ENCODE results near the gene USP49. TPM values are rescaled to one million over a fixed set of nuclear protein-coding genes. Genes with fewer than 3 reads are reported as not detected.

The USP49 gene
- polyA plus RNA-seq, 1 of the 3 experiments (the other 2 are of a cell fraction): 2.4 TPM

DNA sequence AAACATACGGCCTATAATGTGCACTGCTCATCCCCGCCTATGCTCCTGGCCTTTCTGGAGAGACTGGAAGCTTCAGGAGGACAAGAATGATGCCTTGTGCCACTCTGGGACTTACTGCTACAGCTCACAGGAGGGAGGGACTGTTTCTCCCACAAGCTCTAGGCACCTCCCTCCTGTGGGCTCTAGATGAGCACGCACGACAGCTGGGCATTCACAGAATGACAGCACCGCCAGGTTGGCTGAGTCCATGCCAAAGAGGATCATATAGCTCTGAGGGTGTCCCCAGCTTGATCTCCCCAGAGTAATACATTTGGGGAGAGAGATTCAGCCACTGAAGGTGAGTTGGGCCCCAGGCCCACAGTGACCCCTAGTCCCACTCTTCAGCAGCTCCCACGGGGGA lies 137.9 kb downstream of the USP49 start:
- Histone ChIP-seq H3K4me2 (no peak overlapping the region), H3K79me2 (ENCODE audit: insufficient read depth) (no peaks in the 10 kb centered on the region), H2AFZ (ENCODE audit: low read depth) (no peak overlapping the region), H3K9ac (no peak overlapping the region), H3K9me3 (no peaks in the 10 kb centered on the region), H3K36me3 (replicated peaks in 1 of 2; ENCODE audit: control insufficient read depth in 1 of 2, insufficient read depth in 2 of 2, low read length in 1 of 2) (no peaks in the 10 kb centered on the region), H3K4me3 (ENCODE audit: low read depth in 2 of 2, low read length in 1 of 2) (no peak overlapping the region), H3K27me3 (ENCODE audit: insufficient read depth) (no peaks in the 10 kb centered on the region), H3K27ac (ENCODE audit: low read depth in 2 of 2, low read length in 1 of 2) (no peak overlapping the region), H4K20me1 (ENCODE audit: insufficient read depth) (no peaks in the 10 kb centered on the region), H3F3A (replicated peaks; ENCODE audit: insufficient read depth) (no peaks in the 10 kb centered on the region), H3K4me1 (ENCODE audit: control insufficient read depth in 1 of 2, insufficient read depth in 2 of 2, low read depth in 1 of 2, low read length in 1 of 2) (peaks cover 0 to 6% of the 10 kb centered on the region in 2 experiments; a peak in 1 of 4 replicates), H3K9me2 (no peaks in the 10 kb centered on the region)
- ChIA-PET CTCF (interaction anchor here (0.6 to 1.9 kb wide), 3 partner anchors 9 to 390 kb away, joined by 3 to 6 read pairs (median 3); no protein-coding TSS in a partner anchor), POLR2A (no interaction called here)
- TF ChIP-seq SIN3A (IDR thresholded peaks at IDR 0.05; ENCODE audit: borderline replicate concordance, low read depth, low read length) (no peak), RXRA (IDR thresholded peaks at IDR 0.05; ENCODE audit: borderline replicate concordance, low read depth) (no peak), RFX5 (IDR thresholded peaks at IDR 0.05; ENCODE audit: low read length) (no peak)
- TF ChIP-seq, protein P1, sequence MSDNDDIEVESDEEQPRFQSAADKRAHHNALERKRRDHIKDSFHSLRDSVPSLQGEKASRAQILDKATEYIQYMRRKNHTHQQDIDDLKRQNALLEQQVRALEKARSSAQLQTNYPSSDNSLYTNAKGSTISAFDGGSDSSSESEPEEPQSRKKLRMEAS (IDR thresholded peaks at IDR 0.05; ENCODE audit: low read depth): no peak
- no peak for DNase-seq
- WGBS (ENCODE audit: low lambda C conversion rate): 100% methylated on average over 4 of the region's 6 CpGs

DNA sequence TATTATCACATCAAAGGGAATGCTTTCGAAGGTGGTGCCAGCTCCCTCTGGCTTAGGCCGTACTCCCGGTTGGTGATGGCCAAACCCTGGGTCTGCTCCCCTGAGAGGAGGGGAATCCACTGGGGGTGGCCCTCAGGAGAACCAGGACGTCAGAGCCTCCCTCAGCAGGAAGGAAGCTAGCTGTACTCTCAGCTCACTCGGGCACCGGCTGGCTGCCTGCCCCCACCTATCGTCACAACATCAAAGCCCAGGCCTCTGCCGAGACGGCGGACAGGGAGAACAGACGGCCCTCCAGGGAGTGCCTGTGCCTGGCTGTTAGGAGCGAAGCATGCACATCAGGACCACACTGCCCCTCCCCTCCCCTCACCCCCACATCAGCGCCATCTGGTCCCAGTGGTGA lies 138.8 kb downstream of the USP49 start:
- Histone ChIP-seq H3K79me2 (ENCODE audit: insufficient read depth) (no peaks in the 10 kb centered on the region), H3K9me2 (no peaks in the 10 kb centered on the region), H3K4me2 (no peak overlapping the region), H3F3A (replicated peaks; ENCODE audit: insufficient read depth) (no peaks in the 10 kb centered on the region), H3K4me1 (ENCODE audit: control insufficient read depth in 1 of 2, insufficient read depth in 2 of 2, low read depth in 1 of 2, low read length in 1 of 2) (peaks cover 0 to 6% of the 10 kb centered on the region in 2 experiments; a peak in 1 of 4 replicates), H2AFZ (ENCODE audit: low read depth) (no peak overlapping the region), H4K20me1 (ENCODE audit: insufficient read depth) (no peaks in the 10 kb centered on the region), H3K27ac (ENCODE audit: low read depth in 2 of 2, low read length in 1 of 2) (no peak overlapping the region), H3K9me3 (no peaks in the 10 kb centered on the region), H3K36me3 (replicated peaks in 1 of 2; ENCODE audit: control insufficient read depth in 1 of 2, insufficient read depth in 2 of 2, low read length in 1 of 2) (no peaks in the 10 kb centered on the region), H3K4me3 (ENCODE audit: low read depth in 2 of 2, low read length in 1 of 2) (no peak overlapping the region), H3K27me3 (ENCODE audit: insufficient read depth) (no peaks in the 10 kb centered on the region), H3K9ac (no peak overlapping the region)
- POLR2A ChIA-PET: no interaction called here
- 79% methylated on average over 7 of the region's 13 CpGs for WGBS (ENCODE audit: low lambda C conversion rate)
- no peak for DNase-seq
- TF ChIP-seq EZH2phosphoT487 (IDR thresholded peaks at IDR 0.05; ENCODE audit: borderline replicate concordance, low read depth): no peak
- no peak for TF ChIP-seq TAF1 (IDR thresholded peaks at IDR 0.05; ENCODE audit: borderline replicate concordance, low read depth, low read length)
- no peak for TF ChIP-seq RCOR1 (IDR thresholded peaks at IDR 0.05; ENCODE audit: low read length)
- TF ChIP-seq, protein P2, sequence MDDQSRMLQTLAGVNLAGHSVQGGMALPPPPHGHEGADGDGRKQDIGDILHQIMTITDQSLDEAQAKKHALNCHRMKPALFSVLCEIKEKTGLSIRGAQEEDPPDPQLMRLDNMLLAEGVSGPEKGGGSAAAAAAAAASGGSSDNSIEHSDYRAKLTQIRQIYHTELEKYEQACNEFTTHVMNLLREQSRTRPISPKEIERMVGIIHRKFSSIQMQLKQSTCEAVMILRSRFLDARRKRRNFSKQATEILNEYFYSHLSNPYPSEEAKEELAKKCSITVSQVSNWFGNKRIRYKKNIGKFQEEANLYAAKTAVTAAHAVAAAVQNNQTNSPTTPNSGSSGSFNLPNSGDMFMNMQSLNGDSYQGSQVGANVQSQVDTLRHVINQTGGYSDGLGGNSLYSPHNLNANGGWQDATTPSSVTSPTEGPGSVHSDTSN (IDR thresholded peaks at IDR 0.05): no peak
- TF ChIP-seq MXI1 (IDR thresholded peaks at IDR 0.05; ENCODE audit: low read depth, low read length): no peak
- TF ChIP-seq EP300 (IDR thresholded peaks at IDR 0.05; ENCODE audit: borderline replicate concordance in 1 of 2, low read depth in 1 of 2, low read length in 1 of 2): no peak
- TF ChIP-seq NRF1 (IDR thresholded peaks at IDR 0.05; ENCODE audit: low read depth, low read length): no peak
- TF ChIP-seq FOXJ3 (CRISPR knock-in tag; IDR thresholded peaks at IDR 0.05): no peak
- TF ChIP-seq, protein P3, sequence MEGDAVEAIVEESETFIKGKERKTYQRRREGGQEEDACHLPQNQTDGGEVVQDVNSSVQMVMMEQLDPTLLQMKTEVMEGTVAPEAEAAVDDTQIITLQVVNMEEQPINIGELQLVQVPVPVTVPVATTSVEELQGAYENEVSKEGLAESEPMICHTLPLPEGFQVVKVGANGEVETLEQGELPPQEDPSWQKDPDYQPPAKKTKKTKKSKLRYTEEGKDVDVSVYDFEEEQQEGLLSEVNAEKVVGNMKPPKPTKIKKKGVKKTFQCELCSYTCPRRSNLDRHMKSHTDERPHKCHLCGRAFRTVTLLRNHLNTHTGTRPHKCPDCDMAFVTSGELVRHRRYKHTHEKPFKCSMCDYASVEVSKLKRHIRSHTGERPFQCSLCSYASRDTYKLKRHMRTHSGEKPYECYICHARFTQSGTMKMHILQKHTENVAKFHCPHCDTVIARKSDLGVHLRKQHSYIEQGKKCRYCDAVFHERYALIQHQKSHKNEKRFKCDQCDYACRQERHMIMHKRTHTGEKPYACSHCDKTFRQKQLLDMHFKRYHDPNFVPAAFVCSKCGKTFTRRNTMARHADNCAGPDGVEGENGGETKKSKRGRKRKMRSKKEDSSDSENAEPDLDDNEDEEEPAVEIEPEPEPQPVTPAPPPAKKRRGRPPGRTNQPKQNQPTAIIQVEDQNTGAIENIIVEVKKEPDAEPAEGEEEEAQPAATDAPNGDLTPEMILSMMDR (IDR thresholded peaks at IDR 0.05): no peak
- no peak for TF ChIP-seq GABPA (IDR thresholded peaks at IDR 0.05; ENCODE audit: low read depth)
- TF ChIP-seq SMC3 (IDR thresholded peaks at IDR 0.05; ENCODE audit: low read depth, low read length): no peak
- TF ChIP-seq, protein P4, sequence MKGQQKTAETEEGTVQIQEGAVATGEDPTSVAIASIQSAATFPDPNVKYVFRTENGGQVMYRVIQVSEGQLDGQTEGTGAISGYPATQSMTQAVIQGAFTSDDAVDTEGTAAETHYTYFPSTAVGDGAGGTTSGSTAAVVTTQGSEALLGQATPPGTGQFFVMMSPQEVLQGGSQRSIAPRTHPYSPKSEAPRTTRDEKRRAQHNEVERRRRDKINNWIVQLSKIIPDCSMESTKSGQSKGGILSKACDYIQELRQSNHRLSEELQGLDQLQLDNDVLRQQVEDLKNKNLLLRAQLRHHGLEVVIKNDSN (IDR thresholded peaks at IDR 0.05; ENCODE audit: borderline replicate concordance, low read depth): no peak
- TF ChIP-seq NFIC (IDR thresholded peaks at IDR 0.05; ENCODE audit: borderline replicate concordance): no peak
- TF ChIP-seq, protein P5, sequence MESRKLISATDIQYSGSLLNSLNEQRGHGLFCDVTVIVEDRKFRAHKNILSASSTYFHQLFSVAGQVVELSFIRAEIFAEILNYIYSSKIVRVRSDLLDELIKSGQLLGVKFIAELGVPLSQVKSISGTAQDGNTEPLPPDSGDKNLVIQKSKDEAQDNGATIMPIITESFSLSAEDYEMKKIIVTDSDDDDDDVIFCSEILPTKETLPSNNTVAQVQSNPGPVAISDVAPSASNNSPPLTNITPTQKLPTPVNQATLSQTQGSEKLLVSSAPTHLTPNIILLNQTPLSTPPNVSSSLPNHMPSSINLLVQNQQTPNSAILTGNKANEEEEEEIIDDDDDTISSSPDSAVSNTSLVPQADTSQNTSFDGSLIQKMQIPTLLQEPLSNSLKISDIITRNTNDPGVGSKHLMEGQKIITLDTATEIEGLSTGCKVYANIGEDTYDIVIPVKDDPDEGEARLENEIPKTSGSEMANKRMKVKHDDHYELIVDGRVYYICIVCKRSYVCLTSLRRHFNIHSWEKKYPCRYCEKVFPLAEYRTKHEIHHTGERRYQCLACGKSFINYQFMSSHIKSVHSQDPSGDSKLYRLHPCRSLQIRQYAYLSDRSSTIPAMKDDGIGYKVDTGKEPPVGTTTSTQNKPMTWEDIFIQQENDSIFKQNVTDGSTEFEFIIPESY (IDR thresholded peaks at IDR 0.05; ENCODE audit: borderline replicate concordance, low read depth): no peak
- TF ChIP-seq FOSL2 (IDR thresholded peaks at IDR 0.05; ENCODE audit: borderline replicate concordance, low read depth): no peak
- TF ChIP-seq POLR2AphosphoS5 (IDR thresholded peaks at IDR 0.05; ENCODE audit: low read depth, low read length): no peak
- TF ChIP-seq, protein P6, sequence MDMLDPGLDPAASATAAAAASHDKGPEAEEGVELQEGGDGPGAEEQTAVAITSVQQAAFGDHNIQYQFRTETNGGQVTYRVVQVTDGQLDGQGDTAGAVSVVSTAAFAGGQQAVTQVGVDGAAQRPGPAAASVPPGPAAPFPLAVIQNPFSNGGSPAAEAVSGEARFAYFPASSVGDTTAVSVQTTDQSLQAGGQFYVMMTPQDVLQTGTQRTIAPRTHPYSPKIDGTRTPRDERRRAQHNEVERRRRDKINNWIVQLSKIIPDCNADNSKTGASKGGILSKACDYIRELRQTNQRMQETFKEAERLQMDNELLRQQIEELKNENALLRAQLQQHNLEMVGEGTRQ (IDR thresholded peaks at IDR 0.05; ENCODE audit: borderline replicate concordance, low read depth, low read length): no peak
- no peak for TF ChIP-seq SIN3A (IDR thresholded peaks at IDR 0.05; ENCODE audit: borderline replicate concordance, low read depth, low read length)
- CTCF ChIA-PET: interaction anchor here (0.6 to 1.9 kb wide), 3 partner anchors 19 to 69 kb away, joined by 3 to 6 read pairs (median 4); no protein-coding TSS in a partner anchor
